Keratinocyte (primary cell): Measurements from ENCODE around the gene ABCG4. TPM values are rescaled to one million over a fixed set of nuclear protein-coding genes. Genes with fewer than 3 reads are reported as not detected.

Source experiments
- DNase-seq: peaks from one replicate; pipeline ENCODE4 v3.0.0-alpha.2; 2011; ENCODE audit warnings: low read depth, missing footprints, low spot score
- FAIRE-seq: peaks from 2 replicates; lab custom pipeline; 2011; peaks lifted over from hg19 to GRCh38; lab: Jason Lieb, UNC
- H2AFZ ChIP-seq: 2 replicates; pipeline ENCODE4 v1.6.0; 2012; ENCODE audit warnings: low read length, control low read depth, inconsistent platforms; ENCODE audit not compliant: control insufficient read depth
- H3K27ac ChIP-seq: 2 replicates; pipeline ENCODE4 v1.5.1; 2011; ENCODE audit warnings: low read length; ENCODE audit not compliant: control insufficient read depth, insufficient read depth
- H3K27me3 ChIP-seq: 3 replicates; pipeline ENCODE4 v1.6.0; 2011; ENCODE audit warnings: low read length; ENCODE audit not compliant: control insufficient read depth, insufficient read depth; ENCODE audit errors: extremely low read depth
- H3K36me3 ChIP-seq, 2 experiments: 2 replicates in 1 of 2; 3 replicates in 1 of 2; pipeline ENCODE4 v1.5.1; 2011; ENCODE audit warnings: low read length in 2 of 2, mild to moderate bottlenecking in 1 of 2; ENCODE audit not compliant: control insufficient read depth in 2 of 2, insufficient read depth in 2 of 2; ENCODE audit errors: extremely low read depth in 1 of 2
- H3K4me1 ChIP-seq: 3 replicates; pipeline ENCODE4 v1.5.1; 2011; ENCODE audit warnings: low read length; ENCODE audit not compliant: control insufficient read depth, insufficient read depth; ENCODE audit errors: extremely low read depth
- H3K4me2 ChIP-seq: 3 replicates; pipeline ENCODE4 v1.6.0; 2011; ENCODE audit warnings: low read depth, low read length; ENCODE audit not compliant: control insufficient read depth, insufficient read depth; ENCODE audit errors: extremely low read depth
- H3K4me3 ChIP-seq, 3 experiments: fragments of 200-600 bp in 1 of 3; sonication (generic) in 1 of 3; 2 replicates in 2 of 3; 3 replicates in 1 of 3; pipeline ENCODE4 v1.5.1; 2011 to 2016; ENCODE audit warnings: low read length in 3 of 3, mild to moderate bottlenecking in 3 of 3, control low read depth in 2 of 3, inconsistent platforms in 1 of 3, low read depth in 1 of 3, mixed read lengths in 1 of 3, mixed run types in 1 of 3, moderate library complexity in 1 of 3; ENCODE audit not compliant: control insufficient read depth in 2 of 3, insufficient read depth in 2 of 3; ENCODE audit errors: extremely low read depth in 1 of 3
- H3K79me2 ChIP-seq: 2 replicates; pipeline ENCODE4 v1.6.0; 2012; ENCODE audit warnings: low read length; ENCODE audit not compliant: control insufficient read depth, insufficient read depth
- H3K9ac ChIP-seq: 3 replicates; pipeline ENCODE4 v1.6.0; 2011; ENCODE audit warnings: low read length; ENCODE audit not compliant: control insufficient read depth, insufficient read depth; ENCODE audit errors: extremely low read depth
- H3K9me1 ChIP-seq: 3 replicates; pipeline ENCODE4 v1.6.0; 2011; ENCODE audit warnings: low read length; ENCODE audit not compliant: control insufficient read depth, insufficient read depth; ENCODE audit errors: extremely low read depth
- H3K9me3 ChIP-seq: 2 replicates; pipeline ENCODE4 v1.5.1; 2012; ENCODE audit warnings: low read depth, low read length; ENCODE audit not compliant: control insufficient read depth
- H4K20me1 ChIP-seq: 3 replicates; pipeline ENCODE4 v1.6.0; 2011; ENCODE audit warnings: low read length; ENCODE audit not compliant: control insufficient read depth, insufficient read depth; ENCODE audit errors: extremely low read depth
- CTCF ChIP-seq, 3 experiments: IDR thresholded peaks in 1 of 3; conservative IDR thresholded peaks in 1 of 3; optimal IDR thresholded peaks in 1 of 3; 2 replicates in 2 of 3; 3 replicates in 1 of 3; pipeline versions ENCODE3 to v1.5.1; 2011; ENCODE audit warnings: low read length in 3 of 3, mild to moderate bottlenecking in 3 of 3, moderate library complexity in 2 of 3, control low read depth in 1 of 3, inconsistent platforms in 1 of 3; ENCODE audit not compliant: insufficient read depth in 2 of 3; ENCODE audit errors: extremely low read depth in 1 of 3
- EZH2 ChIP-seq: IDR thresholded peaks from one replicate; pipeline ENCODE4 v1.6.1; 2012; ENCODE audit warnings: inconsistent platforms, mild to moderate bottlenecking, low read length, moderate library complexity
- dilution Hi-C: fragments of 300-500 bp; cut with MboI; formaldehyde crosslinking; loops from one replicate; pipeline ENCODE4 v1.7.0; 2020; ENCODE audit warnings: low sequenced_read_pairs; ENCODE audit not compliant: extremely low pct_ligation_motif_present
- polyA minus RNA-seq, 3 experiments: library from RNA; depleted of rRNA, polyadenylated mRNA; stranded (reverse); fragments of >200 nt; gene quantifications; 1 replicate in 1 of 3; 2 replicates in 1 of 3; 3 replicates in 1 of 3; pipeline ENCODE4 v1.2.3, GENCODE V29; 2011
- polyA plus RNA-seq, 5 experiments: library from polyadenylated mRNA; depleted of rRNA in 3 of 5; stranded (reverse) in 3 of 5; stranded (forward) in 1 of 5; unstranded in 1 of 5; fragments of >200 nt; gene quantifications; 1 replicate in 1 of 5; 2 replicates in 3 of 5; 3 replicates in 1 of 5; pipeline versions ENCODE4 v1.2.1 to v1.2.3, GENCODE V29; 2011 to 2012; ENCODE audit warnings: missing spikeins in 2 of 5, low read depth in 1 of 5, low replicate concordance in 1 of 5

The ABCG4 gene
- polyA plus RNA-seq = 0.14 to 0.27 TPM (median 0.21 TPM) in 3 replicates
- polyA plus RNA-seq (2011; ENCODE audit: low read depth) = 0.26 TPM
- 0.09 and 0.19 TPM in 2 replicates for polyA plus RNA-seq (2011; cell fraction: cytosol; rRNA removed)
- polyA plus RNA-seq (2011; cell fraction: nucleus; rRNA removed) = 1.3 and 1.4 TPM in 2 replicates
- 0.31 and 0.99 TPM in 2 replicates for polyA plus RNA-seq (2012; ENCODE audit: low replicate concordance)
- polyA minus RNA-seq = 0.43 to 1.9 TPM (median 1.1 TPM) in 3 replicates
- polyA minus RNA-seq (2011; cell fraction: cytosol; rRNA and poly(A)+ RNA removed) = not detected
- 0.78 and 0.84 TPM in 2 replicates for polyA minus RNA-seq (2011; cell fraction: nucleus; rRNA and poly(A)+ RNA removed)

GRCh38 chr11:119149018-119149785 is at the start of gene ABCG4:
Gene ABCG4, plus strand, starts transcription at chr11:119149052. Its CDS starts 914 bp downstream, at chr11:119149966.
- Histone ChIP-seq H3K9me3 (no peaks in the 10 kb centered on the region), H3K9me1 (no peaks in the 10 kb centered on the region), H3K27me3 (peaks cover 32% of the 10 kb centered on the region), H3K36me3 (no peaks in the 10 kb centered on the region), H3K4me1 (peaks cover 9% of the 10 kb centered on the region), H3K9ac (peak within 1 kb of the TSS; percentile 22), H4K20me1 (no peaks in the 10 kb centered on the region), H3K4me2 (peak within 1 kb of the TSS; percentile 72), H2AFZ (peak within 1 kb of the TSS; percentile 65), H3K27ac (no peak within 1 kb of the TSS), H3K79me2 (no peaks in the 10 kb centered on the region), H3K4me3 (peak within 1 kb of the TSS; percentile 53 to 75 (median 66))
- FAIRE-seq (no peak), DNase-seq (no peak)
- TF ChIP-seq EZH2 (peak; percentile 27), CTCF (optimal IDR thresholded peaks at IDR 0.05 in 1 of 3, IDR thresholded peaks at IDR 0.05 in 1 of 3, conservative IDR thresholded peaks at IDR 0.05 in 1 of 3; ENCODE audit: extremely low read depth in 1 of 3, insufficient read depth in 2 of 3, low read length in 3 of 3) (no peak)
- dilution Hi-C loops = no loop called here

GRCh38 chr11:119099711-119100110 is 49.1 kb upstream of the ABCG4 start:
- dilution Hi-C loops = no loop called here
- H3K36me3 ChIP-seq = peaks cover 12 to 22% of the 10 kb centered on the region in 2 experiments
- no peak overlapping the region for H3K27ac ChIP-seq

More at GRCh38 chr11:119099711-119100110, 49.1 kb upstream of the ABCG4 start:
- Histone ChIP-seq H3K4me3 (peak overlapping the region in 1 of 3 experiments; percentile 86), H3K9me3 (no peaks in the 10 kb centered on the region), H3K79me2 (peaks cover 26% of the 10 kb centered on the region), H3K4me2 (peak overlapping the region; percentile 97), H3K9ac (no peak overlapping the region), H3K4me1 (peaks cover 26% of the 10 kb centered on the region), H4K20me1 (no peaks in the 10 kb centered on the region), H3K27me3 (no peaks in the 10 kb centered on the region), H2AFZ (no peak overlapping the region), H3K9me1 (no peaks in the 10 kb centered on the region)
- FAIRE-seq = no peak
- no peak for DNase-seq
- TF ChIP-seq CTCF (optimal IDR thresholded peaks at IDR 0.05 in 1 of 3, IDR thresholded peaks at IDR 0.05 in 1 of 3, conservative IDR thresholded peaks at IDR 0.05 in 1 of 3; ENCODE audit: extremely low read depth in 1 of 3, insufficient read depth in 2 of 3, low read length in 3 of 3) = no peak
